Measurements from ENCODE around the gene ADGRL1. TPM values are rescaled to one million over a fixed set of nuclear protein-coding genes. Genes with fewer than 3 reads are reported as not detected.
"Not testable (repeated sequence)": the region's sequence is repeated elsewhere in the genome, so short reads cannot be mapped to it uniquely, and the experiment has no call there.

ADGRL1 gene
- total and polyA plus RNA-seq, 10 of the 15 experiments (the other 5 are each of a cell fraction or from before 2014, with no cell fraction given) = 0.05 to 4.8 (median 0.71) TPM

DNA sequence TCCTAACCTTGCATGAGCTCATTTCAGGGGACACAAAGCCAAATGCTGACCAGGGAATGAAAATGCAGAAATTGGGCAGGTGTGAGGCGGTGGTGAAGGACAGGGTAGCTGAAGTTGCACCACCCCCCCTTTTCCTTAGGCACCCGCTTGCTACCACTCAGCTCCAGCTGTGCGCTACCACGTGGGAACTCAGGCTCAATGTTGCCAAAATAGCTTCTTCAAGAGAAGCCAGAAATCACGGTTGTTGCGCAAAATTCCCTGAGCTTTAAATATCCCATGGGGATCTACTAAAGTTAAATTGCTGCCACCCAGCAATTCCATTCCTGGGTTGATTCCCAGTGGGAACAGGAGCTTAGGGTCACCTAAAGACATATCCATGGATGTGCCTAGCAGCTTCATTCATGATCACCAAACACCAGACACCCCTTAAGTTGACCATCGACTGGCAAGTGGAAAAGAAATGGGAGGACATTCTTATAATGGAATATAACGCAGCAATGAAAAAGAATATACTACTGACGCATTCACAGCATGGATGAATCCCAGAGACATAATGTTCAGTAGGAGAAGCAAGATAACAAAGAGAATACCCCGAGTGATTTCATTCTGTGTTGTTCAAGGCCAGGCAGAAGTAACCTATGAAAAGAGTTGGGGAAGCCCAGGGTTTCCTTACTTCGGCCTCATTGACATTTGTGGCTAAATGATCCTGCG lies 12.8 kb upstream of the ADGRL1 start:
- no peaks in the 10 kb centered on the region for H3K79me2 ChIP-seq (ENCODE audit: control insufficient read depth, insufficient read depth, low read length)
- in situ Hi-C loops (cut with MboI) (no loop called here), intact Hi-C loops (cut with micrococcal nuclease; ENCODE audit: unreplicated experiment) (no loop called here)
- no TSS peak for BruUV-seq (replicated peaks)
- no peak for FAIRE-seq
- WGBS (ENCODE audit: insufficient coverage, insufficient replicate concordance, low lambda C conversion rate, missing lambda C conversion rate) = 84% methylated on average over 10 of the region's 12 CpGs
- H3K4me3 ChIP-seq = no peak overlapping the region
- H3K4me2 ChIP-seq (ENCODE audit: control insufficient read depth, insufficient read depth) = no peak overlapping the region
- CTCF ChIA-PET = interaction anchor here (1.0 to 2.8 kb wide), 4 partner anchors 18 to 130 kb away, joined by 3 to 24 read pairs (median 5); no protein-coding TSS in a partner anchor
- H4K20me1 ChIP-seq (ENCODE audit: control insufficient read depth, insufficient read depth) = no peaks in the 10 kb centered on the region
- DNase-seq (ENCODE audit: low read depth, low spot score) = no peak
- no peaks in the 10 kb centered on the region for H3K4me1 ChIP-seq (ENCODE audit: control insufficient read depth, insufficient read depth, low read length)
- POLR2A ChIA-PET = no interaction called here
- no peak for TF ChIP-seq CEBPB (IDR thresholded peaks at IDR 0.05; ENCODE audit: borderline replicate concordance in 1 of 2, low read depth in 2 of 2, low read length in 2 of 2)
- TF ChIP-seq SREBF2 (IDR thresholded peaks at IDR 0.05; ENCODE audit: low read length) = no peak
- TF ChIP-seq, protein P1, sequence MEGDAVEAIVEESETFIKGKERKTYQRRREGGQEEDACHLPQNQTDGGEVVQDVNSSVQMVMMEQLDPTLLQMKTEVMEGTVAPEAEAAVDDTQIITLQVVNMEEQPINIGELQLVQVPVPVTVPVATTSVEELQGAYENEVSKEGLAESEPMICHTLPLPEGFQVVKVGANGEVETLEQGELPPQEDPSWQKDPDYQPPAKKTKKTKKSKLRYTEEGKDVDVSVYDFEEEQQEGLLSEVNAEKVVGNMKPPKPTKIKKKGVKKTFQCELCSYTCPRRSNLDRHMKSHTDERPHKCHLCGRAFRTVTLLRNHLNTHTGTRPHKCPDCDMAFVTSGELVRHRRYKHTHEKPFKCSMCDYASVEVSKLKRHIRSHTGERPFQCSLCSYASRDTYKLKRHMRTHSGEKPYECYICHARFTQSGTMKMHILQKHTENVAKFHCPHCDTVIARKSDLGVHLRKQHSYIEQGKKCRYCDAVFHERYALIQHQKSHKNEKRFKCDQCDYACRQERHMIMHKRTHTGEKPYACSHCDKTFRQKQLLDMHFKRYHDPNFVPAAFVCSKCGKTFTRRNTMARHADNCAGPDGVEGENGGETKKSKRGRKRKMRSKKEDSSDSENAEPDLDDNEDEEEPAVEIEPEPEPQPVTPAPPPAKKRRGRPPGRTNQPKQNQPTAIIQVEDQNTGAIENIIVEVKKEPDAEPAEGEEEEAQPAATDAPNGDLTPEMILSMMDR (IDR thresholded peaks at IDR 0.05 in 2 of 3, conservative IDR thresholded peaks at IDR 0.05 in 1 of 3; ENCODE audit: control insufficient read depth in 2 of 3, extremely low read depth in 1 of 3, insufficient read depth in 1 of 3, low read depth in 3 of 3, low read length in 3 of 3) = no peak
- no peak for TF ChIP-seq CREM (IDR thresholded peaks at IDR 0.05; ENCODE audit: low read depth)
- no peak for TF ChIP-seq SMAD1 (IDR thresholded peaks at IDR 0.05; ENCODE audit: low read depth, partially characterized antibody)
- TF ChIP-seq ESRRA (IDR thresholded peaks at IDR 0.05; ENCODE audit: low read length) = no peak
- TF ChIP-seq, protein P2, sequence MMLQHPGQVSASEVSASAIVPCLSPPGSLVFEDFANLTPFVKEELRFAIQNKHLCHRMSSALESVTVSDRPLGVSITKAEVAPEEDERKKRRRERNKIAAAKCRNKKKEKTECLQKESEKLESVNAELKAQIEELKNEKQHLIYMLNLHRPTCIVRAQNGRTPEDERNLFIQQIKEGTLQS (IDR thresholded peaks at IDR 0.05; ENCODE audit: borderline replicate concordance, extremely low read depth, low read depth, low read length) = no peak
- H3K9ac ChIP-seq (ENCODE audit: control insufficient read depth, insufficient read depth, low read length) = no peak overlapping the region
- H3K9me3 ChIP-seq (replicated peaks; ENCODE audit: control insufficient read depth, insufficient read depth, low read length) = no peaks in the 10 kb centered on the region
- no peak for ATAC-seq
- H3K36me3 ChIP-seq (ENCODE audit: control insufficient read depth in 2 of 2, insufficient read depth in 2 of 2, low read length in 1 of 2) = no peaks in the 10 kb centered on the region
- H3K27me3 ChIP-seq (replicated peaks in 1 of 2; ENCODE audit: control insufficient read depth in 2 of 2, insufficient read depth in 2 of 2, low read length in 1 of 2) = no peaks in the 10 kb centered on the region
- no peak overlapping the region for H2AFZ ChIP-seq (ENCODE audit: control insufficient read depth, low read depth, low read length)
- RAD21 ChIA-PET (ENCODE audit: unreplicated experiment) = interaction anchor here (0.8 to 1.6 kb wide), 3 partner anchors 20 to 129 kb away, joined by 3 to 4 read pairs (median 3); no protein-coding TSS in a partner anchor
- H3K27ac ChIP-seq (ENCODE audit: control insufficient read depth, insufficient read depth) = no peak overlapping the region
- SMC1A ChIA-PET (ENCODE audit: uncharacterized antibody, unreplicated experiment) = interaction anchor here (1.1 kb wide), 1 partner anchor 93 kb away, joined by 3 read pairs; no protein-coding TSS in a partner anchor

DNA sequence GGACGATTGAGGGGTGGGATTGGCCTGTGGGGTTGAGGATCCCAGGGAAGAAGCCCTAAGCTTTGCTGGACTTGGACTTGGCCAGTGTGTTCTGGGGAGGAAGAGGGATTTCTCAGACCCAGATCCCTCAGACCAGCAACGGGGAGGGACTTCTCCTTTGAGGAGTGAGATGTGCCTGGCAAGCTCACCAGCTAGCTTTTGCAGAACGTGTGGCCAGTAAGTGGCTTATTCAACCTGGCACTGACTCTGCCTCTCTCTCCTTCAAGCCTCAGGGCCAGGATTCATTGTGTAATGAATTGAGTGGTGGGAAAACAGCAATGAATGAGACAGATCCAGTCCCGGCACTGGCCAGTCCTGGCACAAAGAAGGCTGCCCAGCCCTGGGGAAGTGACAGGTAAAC lies 11.9 kb upstream of the ADGRL1 start:
- ATAC-seq; H3K4me2 ChIP-seq (ENCODE audit: control insufficient read depth, insufficient read depth); H4K20me1 ChIP-seq (ENCODE audit: control insufficient read depth, insufficient read depth); H3K36me3 ChIP-seq (ENCODE audit: control insufficient read depth in 2 of 2, insufficient read depth in 2 of 2, low read length in 1 of 2); H2AFZ ChIP-seq (ENCODE audit: control insufficient read depth, low read depth, low read length); H3K9me3 ChIP-seq (replicated peaks; ENCODE audit: control insufficient read depth, insufficient read depth, low read length); H3K4me1 ChIP-seq (ENCODE audit: control insufficient read depth, insufficient read depth, low read length); intact Hi-C loops (cut with micrococcal nuclease; ENCODE audit: unreplicated experiment); in situ Hi-C loops (cut with MboI); DNase-seq (ENCODE audit: low read depth, low spot score); BruUV-seq (replicated peaks); H3K27me3 ChIP-seq (replicated peaks in 1 of 2; ENCODE audit: control insufficient read depth in 2 of 2, insufficient read depth in 2 of 2, low read length in 1 of 2); H3K4me3 ChIP-seq; H3K27ac ChIP-seq (ENCODE audit: control insufficient read depth, insufficient read depth); POLR2A ChIA-PET; FAIRE-seq; H3K9ac ChIP-seq (ENCODE audit: control insufficient read depth, insufficient read depth, low read length); H3K79me2 ChIP-seq (ENCODE audit: control insufficient read depth, insufficient read depth, low read length): not testable (repeated sequence)
- CTCF ChIA-PET = interaction anchor here (0.7 to 2.8 kb wide), 7 partner anchors 9 to 131 kb away, joined by 3 to 24 read pairs (median 5); no protein-coding TSS in a partner anchor
- RAD21 ChIA-PET (ENCODE audit: unreplicated experiment) = interaction anchor here (0.8 to 1.6 kb wide), 3 partner anchors 19 to 131 kb away, joined by 3 to 7 read pairs (median 4); no protein-coding TSS in a partner anchor
- SMC1A ChIA-PET (ENCODE audit: uncharacterized antibody, unreplicated experiment) = interaction anchor here (1.1 to 1.4 kb wide), 2 partner anchors 94 to 131 kb away, joined by 3 to 4 read pairs; no protein-coding TSS in a partner anchor
- 13% methylated on average over 4 of the region's 4 CpGs for WGBS (ENCODE audit: insufficient coverage, insufficient replicate concordance, low lambda C conversion rate, missing lambda C conversion rate)

Measured in GM12878 (cell line).